ENCODE results near the gene NAT8L.
"Not testable (repeated sequence)": the region's sequence is repeated elsewhere in the genome, so short reads cannot be mapped to it uniquely, and the experiment has no call there.

The NAT8L gene, protein sequence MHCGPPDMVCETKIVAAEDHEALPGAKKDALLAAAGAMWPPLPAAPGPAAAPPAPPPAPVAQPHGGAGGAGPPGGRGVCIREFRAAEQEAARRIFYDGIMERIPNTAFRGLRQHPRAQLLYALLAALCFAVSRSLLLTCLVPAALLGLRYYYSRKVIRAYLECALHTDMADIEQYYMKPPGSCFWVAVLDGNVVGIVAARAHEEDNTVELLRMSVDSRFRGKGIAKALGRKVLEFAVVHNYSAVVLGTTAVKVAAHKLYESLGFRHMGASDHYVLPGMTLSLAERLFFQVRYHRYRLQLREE

DNA sequence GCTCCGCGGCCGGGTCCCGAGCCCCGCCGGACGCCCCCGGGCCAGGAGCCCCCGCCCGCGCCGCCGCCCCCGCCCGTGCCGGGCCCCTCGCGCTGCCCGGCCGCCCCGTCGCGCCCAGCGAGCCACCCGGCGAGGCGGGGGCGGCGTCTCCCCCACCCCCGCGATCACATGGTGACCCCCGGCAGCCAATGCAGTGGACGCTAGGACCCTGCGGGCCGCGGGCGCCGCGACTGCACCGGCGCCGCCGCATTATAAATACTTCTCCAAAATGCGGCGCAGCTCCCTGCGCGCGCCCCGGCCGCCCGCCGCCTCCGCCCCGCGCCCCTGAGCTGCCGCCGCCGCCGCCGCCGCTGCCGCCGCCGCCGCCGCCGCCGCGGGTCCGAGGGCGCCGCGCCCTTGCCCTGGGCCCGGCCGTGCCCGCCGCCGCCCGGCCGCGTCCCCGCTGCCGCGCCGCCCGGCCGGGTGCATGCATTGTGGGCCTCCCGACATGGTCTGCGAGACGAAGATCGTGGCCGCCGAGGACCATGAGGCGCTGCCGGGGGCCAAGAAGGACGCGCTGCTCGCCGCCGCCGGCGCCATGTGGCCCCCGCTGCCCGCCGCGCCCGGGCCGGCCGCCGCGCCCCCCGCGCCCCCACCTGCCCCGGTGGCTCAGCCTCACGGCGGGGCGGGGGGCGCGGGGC lies at the start of gene NAT8L:
Gene NAT8L (plus strand): TSS at position 282 of the 680 bp plus-strand sequence. CDS start 185 bp downstream, at position 467.
- no peak within 1 kb of the TSS for H3K27ac Mint-ChIP-seq
- no peaks in the 10 kb centered on the region for H3K36me3 Mint-ChIP-seq
- H3K4me1 Mint-ChIP-seq: no peaks in the 10 kb centered on the region
- H3K27me3 Mint-ChIP-seq: peaks cover 50% of the 10 kb centered on the region
- H3K4me3 Mint-ChIP-seq: peak within 1 kb of the TSS; percentile 23
- peak; percentile 34 for ATAC-seq
- no peaks in the 10 kb centered on the region for H3K9me3 Mint-ChIP-seq

DNA sequence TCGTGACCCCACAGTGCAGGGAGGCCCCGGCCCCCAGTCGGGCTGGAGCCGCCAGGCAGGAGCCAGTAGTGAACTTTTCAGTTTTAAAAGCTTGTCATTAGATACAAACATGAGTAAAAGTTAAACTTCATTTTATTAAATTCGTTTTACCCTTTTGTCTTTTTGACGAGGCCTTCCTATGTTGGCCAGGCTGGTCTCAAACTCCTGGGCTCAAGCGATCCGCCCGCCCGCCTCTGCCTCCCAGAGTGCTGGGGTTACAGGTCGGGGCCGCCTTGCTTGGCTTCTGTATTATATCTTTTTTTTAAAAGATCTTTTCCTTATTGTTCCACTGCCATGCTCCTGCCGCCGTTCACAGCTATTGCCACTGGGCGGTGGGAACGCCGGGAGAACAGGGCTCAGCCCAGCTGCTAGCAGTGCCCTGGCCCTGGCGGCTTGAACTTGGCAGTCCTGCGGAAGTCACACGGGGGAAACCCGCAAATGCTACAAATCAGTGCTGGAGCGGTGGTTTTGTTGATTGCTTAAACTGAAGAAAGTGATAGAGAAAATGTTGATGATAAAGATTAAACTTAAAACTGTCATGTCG lies 49.4 kb upstream of the NAT8L start:
- no peaks in the 10 kb centered on the region for H3K9me3 Mint-ChIP-seq
- peaks cover 43% of the 10 kb centered on the region for H3K4me1 Mint-ChIP-seq
- H3K4me3 Mint-ChIP-seq: peak overlapping the region; percentile 91
- peak overlapping the region; percentile 95 for H3K27ac Mint-ChIP-seq
- H3K27me3 Mint-ChIP-seq: peaks cover 10% of the 10 kb centered on the region
- peaks cover 23% of the 10 kb centered on the region for H3K36me3 Mint-ChIP-seq
- ATAC-seq: peak; percentile 10

DNA sequence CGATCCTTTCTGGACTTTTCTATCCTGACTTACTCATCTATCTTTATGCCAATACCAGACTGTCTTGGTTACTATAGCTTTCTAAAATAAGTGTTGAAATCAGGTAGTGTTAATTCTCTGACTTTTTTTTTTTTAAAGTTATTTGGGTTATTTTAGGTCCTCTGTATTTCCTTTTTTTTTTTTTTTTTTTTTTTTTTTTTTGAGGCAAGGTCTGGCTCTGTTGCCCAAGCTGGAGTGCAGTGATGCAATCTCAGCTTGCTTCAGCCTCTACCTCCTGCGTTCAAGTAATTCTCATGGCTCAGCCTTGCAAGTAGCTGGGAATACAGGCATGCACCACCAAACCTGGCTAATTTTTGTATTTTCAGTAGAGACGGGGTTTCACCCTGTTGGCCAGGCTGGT lies 47.5 kb upstream of the NAT8L start:
- Mint-ChIP-seq H3K27ac (no peak overlapping the region), H3K4me3 (no peak overlapping the region), H3K9me3 (no peaks in the 10 kb centered on the region), H3K4me1 (peaks cover 26% of the 10 kb centered on the region), H3K36me3 (peaks cover 7% of the 10 kb centered on the region), H3K27me3 (peaks cover 10% of the 10 kb centered on the region)
- ATAC-seq: no peak

DNA sequence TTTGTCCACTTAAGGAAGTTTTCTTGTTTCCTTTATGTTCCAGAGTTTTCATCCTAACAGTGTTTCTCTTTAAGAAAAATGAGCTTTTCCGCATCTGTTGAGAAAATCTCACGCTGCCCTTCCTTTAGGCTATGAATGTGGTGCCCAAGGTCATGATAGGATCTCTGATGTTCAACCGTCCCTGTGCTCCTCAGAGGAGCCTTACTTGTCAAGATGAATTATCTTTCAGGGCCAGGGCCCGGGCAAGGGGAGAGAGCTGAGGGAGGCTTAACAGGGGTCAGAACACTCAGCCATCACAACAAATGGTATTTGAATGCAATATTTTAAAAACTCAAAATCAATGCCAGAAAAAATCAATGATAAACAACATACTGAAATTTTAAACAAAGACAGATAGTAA lies 44.1 kb upstream of the NAT8L start:
- Mint-ChIP-seq H3K4me3 (no peak overlapping the region), H3K4me1 (peaks cover 8% of the 10 kb centered on the region), H3K27ac (no peak overlapping the region), H3K9me3 (no peaks in the 10 kb centered on the region), H3K36me3 (no peaks in the 10 kb centered on the region), H3K27me3 (peaks cover 22% of the 10 kb centered on the region)
- ATAC-seq: no peak

DNA sequence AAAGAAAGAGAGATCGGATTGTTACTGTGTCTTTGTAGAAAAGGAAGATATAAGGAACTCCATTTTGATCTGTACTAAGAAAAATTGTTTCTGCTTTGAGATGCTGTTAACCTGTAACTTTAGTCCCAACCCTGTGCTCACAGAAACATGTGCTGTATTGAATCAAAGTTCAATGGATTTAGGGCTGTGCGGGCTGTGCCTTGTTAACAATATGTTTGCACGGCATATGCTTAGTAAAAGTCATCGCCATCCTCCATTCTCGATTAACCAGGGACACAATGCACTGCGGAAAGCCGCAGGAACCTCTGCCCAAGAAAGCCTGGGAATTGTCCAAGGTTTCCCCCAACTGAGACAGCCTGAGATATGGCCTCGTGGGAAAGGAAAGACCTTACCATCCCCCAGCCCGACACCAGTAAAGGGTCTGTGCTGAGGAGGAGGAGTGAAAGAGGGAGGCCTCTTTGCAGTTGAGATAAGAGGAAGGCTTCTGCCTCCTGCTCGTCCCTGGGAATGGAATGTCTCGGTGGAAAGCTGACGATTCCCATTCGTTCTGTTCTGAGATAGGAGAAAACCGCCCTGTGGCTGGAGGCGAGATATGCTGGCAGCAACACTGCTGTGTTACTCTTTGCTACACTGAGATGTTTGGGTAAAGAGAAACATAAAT lies 37.6 kb upstream of the NAT8L start:
- not testable (repeated sequence) for H3K27ac Mint-ChIP-seq, H3K4me1 Mint-ChIP-seq, H3K4me3 Mint-ChIP-seq, H3K36me3 Mint-ChIP-seq, ATAC-seq
- Mint-ChIP-seq H3K9me3 (peaks cover 11% of the 10 kb centered on the region), H3K27me3 (peaks cover 58% of the 10 kb centered on the region)

DNA sequence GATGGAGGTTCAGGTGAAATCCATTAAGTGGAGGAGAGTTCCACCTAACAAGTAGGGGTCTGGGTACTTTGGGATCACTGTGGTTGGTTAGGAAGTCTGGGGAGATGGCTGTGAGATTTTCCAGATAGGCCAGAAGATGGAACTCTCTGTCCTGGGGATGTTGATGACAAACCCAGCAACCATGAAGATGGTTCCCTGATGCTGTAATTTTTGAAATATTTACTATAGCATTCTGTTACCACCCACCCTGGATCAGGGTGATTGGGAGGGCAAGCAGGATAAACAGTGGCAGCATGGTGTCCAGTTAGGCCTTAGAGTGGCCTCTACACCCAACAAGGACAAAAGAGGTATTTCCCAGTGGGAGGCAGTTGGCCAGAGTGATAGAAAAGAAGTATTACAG lies 34.4 kb upstream of the NAT8L start:
- Mint-ChIP-seq H3K27me3 (peaks cover 54% of the 10 kb centered on the region), H3K27ac (no peak overlapping the region), H3K4me3 (no peak overlapping the region), H3K36me3 (peaks cover 5% of the 10 kb centered on the region), H3K9me3 (peaks cover 14% of the 10 kb centered on the region), H3K4me1 (no peaks in the 10 kb centered on the region)
- ATAC-seq: no peak

DNA sequence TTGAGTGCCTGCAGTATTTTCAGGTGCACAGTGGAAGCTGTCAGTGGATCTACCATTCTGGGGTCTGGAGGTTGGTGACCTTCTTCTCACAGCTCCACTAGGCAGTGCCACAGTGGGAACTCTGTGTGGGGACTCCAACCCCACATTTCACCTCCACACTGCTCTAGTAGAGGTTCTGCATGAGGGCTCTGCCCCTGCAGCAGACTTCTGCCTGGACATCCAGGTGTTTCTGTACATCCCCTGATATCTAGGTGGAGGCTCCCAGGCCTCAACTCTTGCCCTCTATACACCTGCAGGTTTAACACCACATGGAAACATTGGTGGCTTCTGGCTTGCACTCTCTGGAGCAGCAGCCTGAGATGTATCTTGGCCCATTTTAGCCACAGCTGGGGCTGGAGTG lies 33.3 kb upstream of the NAT8L start:
- peaks cover 14% of the 10 kb centered on the region for H3K9me3 Mint-ChIP-seq
- peaks cover 54% of the 10 kb centered on the region for H3K27me3 Mint-ChIP-seq
- peaks cover 5% of the 10 kb centered on the region for H3K36me3 Mint-ChIP-seq
- H3K27ac Mint-ChIP-seq: no peak overlapping the region
- H3K4me3 Mint-ChIP-seq: no peak overlapping the region
- no peaks in the 10 kb centered on the region for H3K4me1 Mint-ChIP-seq
- no peak for ATAC-seq

DNA sequence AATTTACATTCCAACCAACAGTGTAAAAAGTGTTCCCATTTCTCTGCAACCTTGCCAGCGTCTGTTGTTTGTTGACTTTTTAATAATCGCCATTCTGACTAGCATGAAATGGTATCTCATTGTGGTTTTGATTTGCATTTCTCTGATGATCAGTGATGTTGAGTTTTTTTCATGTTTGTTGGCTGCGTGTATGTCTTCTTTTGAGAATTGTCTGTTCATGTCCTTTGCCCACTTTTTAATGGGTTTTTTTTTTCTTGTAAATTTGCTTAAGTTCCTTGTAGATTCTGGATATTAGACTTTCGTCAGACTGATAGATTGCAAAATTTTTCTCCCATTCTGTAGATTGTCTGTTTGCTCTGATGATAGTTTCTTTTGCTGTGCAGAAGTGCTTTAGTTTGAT lies 32.0 kb upstream of the NAT8L start:
- not testable (repeated sequence) for ATAC-seq, H3K4me1 Mint-ChIP-seq, H3K4me3 Mint-ChIP-seq, H3K36me3 Mint-ChIP-seq, H3K27ac Mint-ChIP-seq
- H3K9me3 Mint-ChIP-seq: peaks cover 14% of the 10 kb centered on the region
- H3K27me3 Mint-ChIP-seq: peaks cover 48% of the 10 kb centered on the region

DNA sequence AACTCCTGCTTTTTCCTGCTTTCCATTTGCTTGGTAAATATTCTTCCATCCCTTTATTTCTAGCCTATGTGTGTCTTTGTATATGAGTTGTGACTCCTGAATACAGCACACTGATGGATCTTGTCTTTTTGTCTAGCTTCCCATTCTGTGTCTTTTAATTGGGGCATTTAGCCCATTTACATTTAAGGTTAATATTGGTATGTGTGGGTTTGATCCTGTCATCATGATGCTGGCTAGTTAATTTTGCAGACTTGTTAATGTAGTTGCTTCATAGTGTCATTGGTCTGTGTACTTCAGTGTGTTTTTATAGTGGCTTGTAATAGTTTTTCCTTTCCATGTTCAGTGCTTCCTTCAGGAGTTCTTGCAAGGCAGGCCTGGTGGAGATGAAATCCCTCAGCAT lies 28.0 kb upstream of the NAT8L start:
- peaks cover 52% of the 10 kb centered on the region for H3K27me3 Mint-ChIP-seq

DNA sequence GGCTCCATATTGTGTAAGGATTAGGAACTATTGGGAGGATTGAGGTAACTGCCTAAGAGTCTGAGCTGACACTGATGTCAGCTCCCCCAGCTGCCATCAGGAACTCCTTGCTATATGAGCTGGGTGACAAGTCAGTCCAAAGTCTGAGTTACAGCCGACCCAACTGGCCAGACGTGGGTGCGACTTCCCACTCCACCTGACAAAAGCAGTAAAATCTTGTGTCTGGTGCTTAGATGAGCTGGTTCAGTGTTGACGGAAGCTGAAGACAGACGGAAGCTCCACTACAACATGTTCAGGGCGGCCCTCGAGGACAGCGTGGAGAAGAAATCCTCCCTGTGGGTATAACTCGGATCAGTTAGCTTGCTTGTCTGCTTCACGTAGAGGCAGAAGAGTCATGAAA lies 22.8 kb upstream of the NAT8L start:
- Mint-ChIP-seq H3K36me3 (no peaks in the 10 kb centered on the region), H3K9me3 (no peaks in the 10 kb centered on the region)
- no peak for ATAC-seq

More for the DNA sequence above, 28.0 kb upstream of the NAT8L start:
- not testable (repeated sequence) for H3K9me3 Mint-ChIP-seq, H3K4me1 Mint-ChIP-seq, ATAC-seq, H3K4me3 Mint-ChIP-seq, H3K27ac Mint-ChIP-seq, H3K36me3 Mint-ChIP-seq

DNA sequence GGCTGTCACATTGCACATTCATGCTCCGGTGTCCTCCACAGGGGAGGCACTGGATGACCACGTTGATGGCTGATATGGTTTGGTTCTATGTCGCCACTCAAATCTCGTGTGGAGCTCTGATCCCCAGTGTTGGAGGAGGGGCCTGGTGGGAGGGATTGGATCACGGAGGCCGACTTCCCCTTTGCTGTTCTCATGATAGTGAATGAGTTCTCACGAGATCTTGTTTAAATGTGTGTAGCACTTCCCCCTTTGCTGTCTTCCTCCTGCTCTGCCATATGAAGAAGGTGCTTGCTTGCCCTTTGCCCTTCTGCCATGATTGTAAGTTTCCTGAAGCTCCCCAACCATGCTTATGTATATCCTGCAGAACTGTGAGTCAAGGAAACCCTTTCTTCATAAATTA lies 22.3 kb upstream of the NAT8L start:
- no peak for ATAC-seq
- no peak overlapping the region for H3K27ac Mint-ChIP-seq
- H3K4me1 Mint-ChIP-seq: peaks cover 5% of the 10 kb centered on the region
- no peaks in the 10 kb centered on the region for H3K9me3 Mint-ChIP-seq
- H3K36me3 Mint-ChIP-seq: no peaks in the 10 kb centered on the region
- H3K27me3 Mint-ChIP-seq: peaks cover 57% of the 10 kb centered on the region
- H3K4me3 Mint-ChIP-seq: no peak overlapping the region

More for the DNA sequence above, 22.8 kb upstream of the NAT8L start:
- Mint-ChIP-seq H3K4me3 (no peak overlapping the region), H3K27ac (no peak overlapping the region), H3K27me3 (peaks cover 53% of the 10 kb centered on the region), H3K4me1 (no peaks in the 10 kb centered on the region)

DNA sequence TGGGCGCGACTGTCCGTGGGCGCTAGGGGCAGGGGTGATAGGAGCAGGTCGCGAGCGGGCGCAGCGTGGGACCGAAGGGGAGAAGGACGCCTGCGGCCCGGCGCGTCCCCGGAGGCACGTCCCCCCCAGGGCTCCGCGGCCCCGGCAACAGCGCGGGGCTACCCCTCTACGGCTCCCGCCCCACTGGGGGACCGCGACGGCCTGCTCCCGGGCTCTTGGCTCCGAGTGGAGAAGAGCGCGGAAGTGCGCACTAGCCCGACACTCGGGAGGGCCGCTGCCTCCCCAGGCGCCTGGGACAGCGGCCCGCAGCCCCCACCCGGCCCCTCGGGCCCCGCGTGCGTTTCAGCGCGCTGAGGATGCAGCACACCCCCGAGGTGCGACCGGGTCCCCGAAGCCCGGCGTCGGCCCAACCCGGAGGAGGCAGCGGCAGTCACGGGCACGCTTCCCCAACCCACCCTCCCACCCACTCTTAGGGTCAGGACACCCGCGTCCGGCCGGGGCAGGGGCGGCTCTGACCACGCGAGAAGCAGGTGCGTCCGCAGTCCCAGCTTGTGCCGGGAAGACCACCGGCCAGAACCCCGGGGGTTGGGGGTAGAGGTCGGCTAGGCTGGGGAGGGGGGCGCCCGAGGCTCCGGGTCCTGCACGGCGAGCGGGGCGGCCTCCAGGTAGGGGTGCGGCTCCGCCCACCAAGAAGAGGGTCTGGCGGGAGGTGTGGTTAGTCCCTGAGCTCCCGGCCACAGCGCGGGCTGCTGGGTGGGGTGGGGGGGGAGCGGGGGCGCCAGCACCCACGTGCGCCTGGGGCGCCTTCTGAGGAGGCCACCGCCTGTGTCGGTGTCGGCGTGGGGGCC lies 18.5 kb upstream of the NAT8L start:
- Mint-ChIP-seq H3K27ac (no peak overlapping the region), H3K4me1 (peaks cover 10% of the 10 kb centered on the region), H3K9me3 (no peaks in the 10 kb centered on the region), H3K36me3 (peaks cover 7% of the 10 kb centered on the region), H3K4me3 (peak overlapping the region; percentile 38), H3K27me3 (peaks cover 43% of the 10 kb centered on the region)
- ATAC-seq: no peak

DNA sequence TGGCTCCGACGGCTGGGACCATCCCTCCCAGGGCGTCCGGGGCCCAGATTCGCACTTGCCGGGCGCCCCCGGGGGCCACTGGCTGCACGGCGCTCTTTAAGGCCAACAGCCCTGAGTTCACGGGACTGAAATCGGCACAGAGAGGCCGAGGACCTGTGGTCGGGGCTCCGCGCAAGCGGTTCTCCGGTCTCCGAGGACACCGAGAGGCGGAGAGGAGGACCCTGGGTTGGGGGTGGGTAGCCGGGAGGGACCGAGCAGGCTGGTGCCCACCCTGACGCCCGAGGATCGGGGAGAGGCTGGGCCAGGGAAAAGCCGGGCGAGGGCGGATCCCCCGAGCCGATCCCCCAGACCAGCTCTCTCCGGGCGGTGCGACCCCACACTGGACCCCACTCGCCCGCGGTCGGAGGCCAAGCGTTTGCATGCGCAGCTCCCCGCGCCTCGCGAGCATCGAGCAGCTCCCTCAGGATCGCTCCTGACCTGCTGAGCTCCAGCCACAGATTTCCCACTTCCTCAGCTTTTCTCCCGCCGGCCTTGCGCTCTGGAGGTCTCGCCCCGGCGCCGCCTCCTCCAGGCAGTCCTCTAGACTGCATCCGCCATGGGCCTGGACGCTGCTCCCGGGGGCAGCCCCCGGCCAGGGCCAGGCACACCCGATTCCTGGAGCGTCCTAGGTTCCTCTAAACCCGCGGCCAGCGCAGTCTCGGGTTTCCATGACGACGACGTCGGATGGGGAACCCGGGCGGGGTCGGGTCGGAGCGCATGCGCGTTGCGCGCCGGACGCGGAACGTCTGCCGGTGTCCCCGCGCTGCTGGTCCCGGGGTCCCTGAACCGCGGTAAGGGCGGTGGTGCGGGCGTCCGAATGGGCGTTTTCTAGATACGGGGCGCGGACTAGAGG lies 17.6 kb upstream of the NAT8L start:
- H3K4me3 Mint-ChIP-seq: peak overlapping the region; percentile 90
- peak; percentile 83 for ATAC-seq
- peaks cover 43% of the 10 kb centered on the region for H3K27me3 Mint-ChIP-seq
- H3K9me3 Mint-ChIP-seq: no peaks in the 10 kb centered on the region
- peaks cover 7% of the 10 kb centered on the region for H3K36me3 Mint-ChIP-seq
- peak overlapping the region; percentile 77 for H3K27ac Mint-ChIP-seq
- peaks cover 10% of the 10 kb centered on the region for H3K4me1 Mint-ChIP-seq

All from stimulated activated memory B cell treated with anti-CD40 and anti-IgM and Interleukin-4, amounts not matched to agents 10 μg/mL and 1 μg/mL and 100 μg/mL, for 72 hours (primary cell).